ENCODE results near the gene MCF2L.

Gene MCF2L

GRCh38 chr13:112967686-112968379 lies 1.2 kb upstream of the MCF2L start:
- no peak overlapping the region for H3K27ac ChIP-seq (ENCODE audit: low read depth, low read length)
- H3K9me3 ChIP-seq (ENCODE audit: insufficient read depth, low read depth, low read length): peaks cover 8% of the 10 kb centered on the region; the same call in 1 of the 2 replicates
- H3K4me1 ChIP-seq (ENCODE audit: insufficient read depth, low read length): no peaks in the 10 kb centered on the region
- H3K36me3 ChIP-seq (ENCODE audit: insufficient read depth, low read length): no peaks in the 10 kb centered on the region
- peaks cover 23% of the 10 kb centered on the region for H3K27me3 ChIP-seq (ENCODE audit: insufficient read depth, low read length)
- 88% methylated on average over 22 of the region's 22 CpGs for WGBS
- no peak overlapping the region for H3K9ac ChIP-seq (ENCODE audit: low read depth, low read length)
- H3K4me3 ChIP-seq (ENCODE audit: low read length): peak overlapping the region; percentile 58

- Histone ChIP-seq H3K27me3 (ENCODE audit: insufficient read depth, low read length) (peaks cover 23% of the 10 kb centered on the region), H3K4me1 (ENCODE audit: insufficient read depth, low read length) (no peaks in the 10 kb centered on the region), H3K27ac (ENCODE audit: low read depth, low read length) (peak overlapping the region; percentile 34; the same call in 1 of the 2 replicates), H3K9me3 (ENCODE audit: insufficient read depth, low read depth, low read length) (peaks cover 8% of the 10 kb centered on the region; the same call in 1 of the 2 replicates), H3K9ac (ENCODE audit: low read depth, low read length) (peak overlapping the region; percentile 58; the same call in 1 of the 2 replicates), H3K4me3 (ENCODE audit: low read length) (peak overlapping the region; percentile 58), H3K36me3 (ENCODE audit: insufficient read depth, low read length) (no peaks in the 10 kb centered on the region)
- 11% methylated on average over 52 of the region's 52 CpGs for WGBS
These were observed 569 bp upstream of the MCF2L start for GRCh38 chr13:112968380-112968909.

- 57% methylated on average over 13 of the region's 13 CpGs for WGBS
- peak overlapping the region; percentile 58 for H3K4me3 ChIP-seq (ENCODE audit: low read length)
- H3K9me3 ChIP-seq (ENCODE audit: insufficient read depth, low read depth, low read length): peaks cover 8% of the 10 kb centered on the region; the same call in 1 of the 2 replicates
- no peaks in the 10 kb centered on the region for H3K36me3 ChIP-seq (ENCODE audit: insufficient read depth, low read length)
- no peak overlapping the region for H3K27ac ChIP-seq (ENCODE audit: low read depth, low read length)
- H3K9ac ChIP-seq (ENCODE audit: low read depth, low read length): no peak overlapping the region; the same call in 1 of the 2 replicates
- H3K27me3 ChIP-seq (ENCODE audit: insufficient read depth, low read length): peaks cover 23% of the 10 kb centered on the region
- H3K4me1 ChIP-seq (ENCODE audit: insufficient read depth, low read length): no peaks in the 10 kb centered on the region
These were observed 801 bp downstream of the MCF2L start for GRCh38 chr13:112969692-112970338.

GRCh38 chr13:112970552-112971287 lies 1.7 kb downstream of the MCF2L start:
- H3K36me3 ChIP-seq (ENCODE audit: insufficient read depth, low read length): no peaks in the 10 kb centered on the region

GRCh38 chr13:112971288-112971643 lies 2.3 kb downstream of the MCF2L start:
- WGBS: 95% methylated on average over 6 of the region's 6 CpGs
- Histone ChIP-seq H3K9ac (ENCODE audit: low read depth, low read length) (no peak overlapping the region), H3K4me1 (ENCODE audit: insufficient read depth, low read length) (no peaks in the 10 kb centered on the region), H3K27me3 (ENCODE audit: insufficient read depth, low read length) (peaks cover 23% of the 10 kb centered on the region), H3K9me3 (ENCODE audit: insufficient read depth, low read depth, low read length) (peaks cover 8% of the 10 kb centered on the region; the same call in 1 of the 2 replicates), H3K27ac (ENCODE audit: low read depth, low read length) (no peak overlapping the region), H3K36me3 (ENCODE audit: insufficient read depth, low read length) (no peaks in the 10 kb centered on the region), H3K4me3 (ENCODE audit: low read length) (no peak overlapping the region)

More at GRCh38 chr13:112970552-112971287, 1.7 kb downstream of the MCF2L start:
- H3K9me3 ChIP-seq (ENCODE audit: insufficient read depth, low read depth, low read length): peaks cover 8% of the 10 kb centered on the region; the same call in 1 of the 2 replicates
- H3K9ac ChIP-seq (ENCODE audit: low read depth, low read length): no peak overlapping the region
- no peak overlapping the region for H3K4me3 ChIP-seq (ENCODE audit: low read length)
- no peak overlapping the region for H3K27ac ChIP-seq (ENCODE audit: low read depth, low read length)
- peaks cover 23% of the 10 kb centered on the region for H3K27me3 ChIP-seq (ENCODE audit: insufficient read depth, low read length)
- 91% methylated on average over 23 of the region's 23 CpGs for WGBS
- H3K4me1 ChIP-seq (ENCODE audit: insufficient read depth, low read length): no peaks in the 10 kb centered on the region

GRCh38 chr13:112972258-112972657 lies 3.2 kb downstream of the MCF2L start:
- WGBS: 93% methylated on average over 1 of the region's 1 CpG
- peaks cover 23% of the 10 kb centered on the region for H3K27me3 ChIP-seq (ENCODE audit: insufficient read depth, low read length)
- peaks cover 8% of the 10 kb centered on the region; the same call in 1 of the 2 replicates for H3K9me3 ChIP-seq (ENCODE audit: insufficient read depth, low read depth, low read length)
- H3K27ac ChIP-seq (ENCODE audit: low read depth, low read length): no peak overlapping the region
- H3K4me1 ChIP-seq (ENCODE audit: insufficient read depth, low read length): no peaks in the 10 kb centered on the region
- H3K9ac ChIP-seq (ENCODE audit: low read depth, low read length): no peak overlapping the region
- H3K4me3 ChIP-seq (ENCODE audit: low read length): no peak overlapping the region
- no peaks in the 10 kb centered on the region for H3K36me3 ChIP-seq (ENCODE audit: insufficient read depth, low read length)

- no peak overlapping the region for H3K4me3 ChIP-seq (ENCODE audit: low read length)
- H3K4me1 ChIP-seq (ENCODE audit: insufficient read depth, low read length): no peaks in the 10 kb centered on the region
- H3K27ac ChIP-seq (ENCODE audit: low read depth, low read length): no peak overlapping the region
- H3K27me3 ChIP-seq (ENCODE audit: insufficient read depth, low read length): peaks cover 22% of the 10 kb centered on the region
- H3K36me3 ChIP-seq (ENCODE audit: insufficient read depth, low read length): no peaks in the 10 kb centered on the region
- 91% methylated on average over 19 of the region's 19 CpGs for WGBS
- no peak overlapping the region for H3K9ac ChIP-seq (ENCODE audit: low read depth, low read length)
- peaks cover 8% of the 10 kb centered on the region; the same call in 1 of the 2 replicates for H3K9me3 ChIP-seq (ENCODE audit: insufficient read depth, low read depth, low read length)
These were observed 4.0 kb downstream of the MCF2L start for GRCh38 chr13:112972867-112973576.

- H3K4me1 ChIP-seq (ENCODE audit: insufficient read depth, low read length): no peaks in the 10 kb centered on the region
- no peaks in the 10 kb centered on the region for H3K36me3 ChIP-seq (ENCODE audit: insufficient read depth, low read length)
- H3K27ac ChIP-seq (ENCODE audit: low read depth, low read length): no peak overlapping the region
- no peak overlapping the region for H3K9ac ChIP-seq (ENCODE audit: low read depth, low read length)
- 94% methylated on average over 18 of the region's 18 CpGs for WGBS
- H3K4me3 ChIP-seq (ENCODE audit: low read length): no peak overlapping the region
- H3K27me3 ChIP-seq (ENCODE audit: insufficient read depth, low read length): peaks cover 18% of the 10 kb centered on the region
- H3K9me3 ChIP-seq (ENCODE audit: insufficient read depth, low read depth, low read length): peaks cover 8% of the 10 kb centered on the region; the same call in 1 of the 2 replicates
These were observed 4.5 kb downstream of the MCF2L start for GRCh38 chr13:112973577-112973951.

- Histone ChIP-seq H3K27me3 (ENCODE audit: insufficient read depth, low read length) (peaks cover 15% of the 10 kb centered on the region), H3K4me3 (ENCODE audit: low read length) (no peak overlapping the region), H3K27ac (ENCODE audit: low read depth, low read length) (no peak overlapping the region), H3K36me3 (ENCODE audit: insufficient read depth, low read length) (no peaks in the 10 kb centered on the region), H3K9me3 (ENCODE audit: insufficient read depth, low read depth, low read length) (peaks cover 8% of the 10 kb centered on the region; the same call in 1 of the 2 replicates), H3K4me1 (ENCODE audit: insufficient read depth, low read length) (no peaks in the 10 kb centered on the region), H3K9ac (ENCODE audit: low read depth, low read length) (no peak overlapping the region)
- WGBS: 85% methylated on average over 8 of the region's 8 CpGs
These were observed 5.1 kb downstream of the MCF2L start for GRCh38 chr13:112974125-112974524.

GRCh38 chr13:112974671-112975070 lies 5.7 kb downstream of the MCF2L start:
- H3K4me3 ChIP-seq (ENCODE audit: low read length): no peak overlapping the region
- peaks cover 8% of the 10 kb centered on the region; the same call in 1 of the 2 replicates for H3K9me3 ChIP-seq (ENCODE audit: insufficient read depth, low read depth, low read length)
- 96% methylated on average over 11 of the region's 13 CpGs for WGBS
- no peak overlapping the region for H3K27ac ChIP-seq (ENCODE audit: low read depth, low read length)
- H3K36me3 ChIP-seq (ENCODE audit: insufficient read depth, low read length): no peaks in the 10 kb centered on the region
- H3K4me1 ChIP-seq (ENCODE audit: insufficient read depth, low read length): no peaks in the 10 kb centered on the region
- peaks cover 11% of the 10 kb centered on the region for H3K27me3 ChIP-seq (ENCODE audit: insufficient read depth, low read length)
- H3K9ac ChIP-seq (ENCODE audit: low read depth, low read length): no peak overlapping the region
